Hematopoietic multipotent progenitor cell (in vitro differentiated cells): ENCODE data around the gene CD68. TPM values are rescaled to one million over a fixed set of nuclear protein-coding genes. Genes with fewer than 3 reads are reported as not detected.
"Not testable (repeated sequence)": the region's sequence is repeated elsewhere in the genome, so short reads cannot be mapped to it uniquely, and the experiment has no call there.

Source experiments
- DNase-seq, 3 donors: peaks; one replicate each; pipeline ENCODE4 v3.0.0-alpha.2; 2011 to 2015; ENCODE audit warnings: low read depth in 2 of 3, low spot score in 2 of 3
- total RNA-seq: library from RNA; depleted of rRNA; stranded (reverse); fragments of >200 nt; gene quantifications from one replicate; pipeline ENCODE4 v1.2.3, GENCODE V29; 2012

The CD68 gene
- total RNA-seq, 1 donor: 16.4 TPM

DNA sequence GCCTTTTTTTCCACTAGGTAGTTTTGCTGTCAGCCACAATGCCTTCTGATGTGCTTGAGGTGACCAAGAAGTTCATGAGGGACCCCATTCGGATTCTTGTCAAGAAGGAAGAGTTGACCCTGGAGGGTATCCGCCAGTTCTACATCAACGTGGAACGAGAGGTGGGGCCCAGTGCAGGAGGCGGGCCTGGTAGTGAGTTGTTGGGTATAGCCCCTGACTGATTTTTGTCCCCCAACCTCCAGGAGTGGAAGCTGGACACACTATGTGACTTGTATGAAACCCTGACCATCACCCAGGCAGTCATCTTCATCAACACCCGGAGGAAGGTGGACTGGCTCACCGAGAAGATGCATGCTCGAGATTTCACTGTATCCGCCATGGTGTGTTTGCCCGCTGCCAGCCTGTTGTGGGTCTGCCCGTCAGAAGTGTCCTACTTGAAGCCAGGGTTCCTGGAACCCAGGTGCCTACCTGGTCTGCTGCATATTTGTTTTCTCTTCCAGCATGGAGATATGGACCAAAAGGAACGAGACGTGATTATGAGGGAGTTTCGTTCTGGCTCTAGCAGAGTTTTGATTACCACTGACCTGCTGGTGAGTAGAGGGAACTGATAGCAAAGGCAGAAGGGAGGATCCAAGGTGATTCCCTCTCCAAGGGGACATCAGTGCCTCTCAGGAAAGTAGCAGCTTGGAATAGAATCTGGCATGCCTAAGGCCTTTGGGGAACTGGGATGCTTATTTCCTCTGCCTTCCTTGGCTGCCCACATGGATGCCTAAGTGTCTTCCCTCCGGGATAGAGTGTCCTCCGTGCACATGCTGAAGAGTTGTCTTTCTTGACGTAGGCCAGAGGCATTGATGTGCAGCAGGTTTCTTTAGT, 1.9 kb upstream of the CD68 start:
- DNase-seq: no peak

GRCh38 chr17:7579834-7580603, 581 bp downstream of the CD68 start:
- DNase-seq: peak in 1 of 3 donors; percentile 43

DNA sequence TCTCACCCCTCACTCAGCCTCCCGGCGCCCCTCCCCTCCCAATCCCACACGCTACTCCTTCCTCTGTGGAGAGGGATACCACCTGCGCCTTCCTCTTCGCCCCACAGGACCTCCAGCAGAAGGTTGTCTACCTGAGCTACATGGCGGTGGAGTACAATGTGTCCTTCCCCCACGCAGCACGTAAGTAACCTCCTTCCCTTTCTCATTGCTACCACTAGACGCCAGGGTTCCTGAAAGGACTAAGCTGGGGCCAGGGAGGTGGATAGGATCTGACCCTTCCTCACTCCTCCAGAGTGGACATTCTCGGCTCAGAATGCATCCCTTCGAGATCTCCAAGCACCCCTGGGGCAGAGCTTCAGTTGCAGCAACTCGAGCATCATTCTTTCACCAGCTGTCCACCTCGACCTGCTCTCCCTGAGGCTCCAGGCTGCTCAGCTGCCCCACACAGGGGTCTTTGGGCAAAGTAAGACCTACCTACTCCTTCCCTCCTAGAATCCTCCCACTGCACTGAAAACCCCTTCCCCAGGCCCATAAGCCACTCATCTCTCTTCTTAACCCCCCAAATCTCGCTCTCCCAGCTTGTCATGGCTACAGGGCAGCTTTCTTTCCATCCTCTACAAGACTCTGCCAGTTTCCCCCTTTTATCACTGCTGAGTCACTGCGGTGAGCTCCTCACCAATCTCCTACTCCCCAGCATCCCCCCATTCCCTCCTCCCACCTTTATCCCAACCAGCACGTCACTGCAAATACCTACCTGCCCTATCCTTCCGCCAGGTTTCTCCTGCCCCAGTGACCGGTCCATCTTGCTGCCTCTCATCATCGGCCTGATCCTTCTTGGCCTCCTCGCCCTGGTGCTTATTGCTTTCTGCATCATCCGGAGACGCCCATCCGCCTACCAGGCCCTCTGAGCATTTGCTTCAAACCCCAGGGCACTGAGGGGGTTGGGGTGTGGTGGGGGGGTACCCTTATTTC, 1.5 kb downstream of the CD68 start:
- no peak for DNase-seq

- no peak for DNase-seq
These were observed 3.2 kb downstream of the CD68 start for GRCh38 chr17:7582396-7583252.

DNA sequence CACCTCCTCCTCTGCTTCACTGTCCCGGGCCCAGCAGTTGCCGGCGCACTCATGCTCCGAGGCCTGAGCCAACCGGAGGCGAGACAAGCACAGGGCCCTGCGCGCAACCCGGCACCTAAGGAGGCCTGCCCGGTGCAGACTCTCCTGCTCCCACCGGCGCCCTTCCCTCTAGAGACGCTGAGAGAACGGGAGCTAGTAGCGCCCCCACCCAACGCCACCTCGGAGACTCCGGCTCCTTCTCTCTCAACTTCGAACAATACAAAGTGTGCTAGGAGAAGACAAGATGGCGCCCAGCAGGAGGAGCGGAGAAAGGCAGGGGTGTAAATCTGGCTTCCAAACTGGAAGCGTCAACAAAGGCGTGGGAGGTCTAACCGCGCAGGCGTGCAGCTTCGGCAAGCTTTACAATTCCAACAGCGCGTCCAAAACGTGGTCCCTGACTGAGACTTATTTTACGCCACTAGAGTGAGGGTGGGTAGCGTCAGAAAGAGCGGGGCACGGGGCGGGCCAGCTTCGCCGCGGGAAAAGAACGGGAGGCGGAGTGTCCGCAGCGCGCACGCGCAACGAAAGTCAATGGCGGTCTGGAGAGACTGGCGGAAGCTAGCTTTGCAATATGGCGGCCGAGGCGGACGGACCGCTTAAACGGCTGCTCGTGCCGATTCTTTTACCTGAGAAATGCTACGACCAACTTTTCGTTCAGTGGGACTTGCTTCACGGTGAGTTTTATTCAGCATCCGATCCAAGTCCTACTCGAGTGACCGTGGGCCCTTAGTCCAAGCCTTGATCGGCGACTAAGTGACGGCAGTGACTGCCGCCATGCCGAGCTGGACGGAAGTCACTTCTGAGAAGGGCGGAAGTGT, 4.0 kb downstream of the CD68 start, which contains the start of gene MPDU1:
TSS of gene MPDU1 (plus strand) at position 600 of the 857 bp plus-strand sequence. CDS start at position 611, 11 bp downstream.
- peak; percentile 90 to 97 (median 95) for DNase-seq

DNA sequence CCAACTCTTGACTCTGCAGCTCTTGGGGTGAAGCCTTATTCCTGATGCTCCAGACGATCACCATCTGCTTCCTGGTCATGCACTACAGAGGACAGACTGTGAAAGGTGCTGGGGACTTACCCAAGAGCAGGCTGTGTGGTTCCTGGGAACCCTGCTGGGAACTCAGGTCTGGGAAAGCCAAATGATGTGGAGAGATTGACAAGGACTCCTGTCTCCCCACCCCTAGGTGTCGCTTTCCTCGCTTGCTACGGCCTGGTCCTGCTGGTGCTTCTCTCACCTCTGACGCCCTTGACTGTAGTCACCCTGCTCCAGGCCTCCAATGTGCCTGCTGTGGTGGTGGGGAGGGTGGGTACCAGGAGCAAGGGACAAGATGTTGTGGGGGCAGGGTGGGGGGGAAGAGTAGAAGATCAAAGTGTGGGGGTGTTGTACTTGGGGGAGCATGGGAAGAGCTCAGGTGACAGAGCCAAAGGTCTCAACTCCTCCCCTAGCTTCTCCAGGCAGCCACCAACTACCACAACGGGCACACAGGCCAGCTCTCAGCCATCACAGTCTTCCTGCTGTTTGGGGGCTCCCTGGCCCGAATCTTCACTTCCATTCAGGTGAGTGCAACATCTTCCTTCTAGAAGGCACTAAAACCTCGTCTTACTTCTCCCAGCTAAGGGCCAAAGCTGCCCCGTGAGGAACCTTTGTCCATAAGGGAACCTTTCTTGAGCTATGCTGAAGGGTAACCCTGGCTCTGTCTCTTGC, 7.4 kb downstream of the CD68 start:
- no peak for DNase-seq

GRCh38 chr17:7587420-7588151, 8.1 kb downstream of the CD68 start:
- no peak for DNase-seq

DNA sequence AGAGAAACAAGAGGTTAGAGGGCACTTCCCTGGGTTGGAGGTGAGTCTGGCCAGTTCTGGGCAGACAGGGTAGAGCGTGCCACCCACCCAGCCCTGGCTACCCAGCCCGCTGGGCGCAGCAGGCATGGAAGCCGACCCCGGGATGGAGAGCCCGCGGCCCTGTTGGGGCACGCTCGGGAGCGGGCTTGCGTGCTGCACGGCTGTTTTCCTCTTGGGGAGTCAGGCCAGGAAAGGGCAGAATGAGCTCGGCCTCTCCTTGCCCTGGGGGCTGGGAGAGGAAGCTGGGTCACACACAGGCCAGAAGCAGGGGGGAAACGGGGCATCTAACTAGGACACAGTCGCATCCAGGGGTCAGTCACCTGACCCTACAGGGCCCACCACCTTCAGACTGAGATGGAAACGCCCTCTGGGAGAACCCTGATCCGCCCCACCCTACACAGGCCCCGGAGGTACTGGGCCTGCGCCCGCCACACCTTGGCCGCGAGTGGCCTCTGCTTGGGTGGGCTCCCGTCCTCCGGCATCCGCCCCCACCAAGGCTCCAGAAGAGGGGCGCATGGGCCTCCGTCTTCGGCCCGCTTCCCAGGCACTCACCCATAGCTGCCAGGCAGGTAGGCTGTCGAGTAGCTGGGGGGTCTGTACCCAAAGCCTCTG, 9.2 kb downstream of the CD68 start:
- DNase-seq: no peak

DNA sequence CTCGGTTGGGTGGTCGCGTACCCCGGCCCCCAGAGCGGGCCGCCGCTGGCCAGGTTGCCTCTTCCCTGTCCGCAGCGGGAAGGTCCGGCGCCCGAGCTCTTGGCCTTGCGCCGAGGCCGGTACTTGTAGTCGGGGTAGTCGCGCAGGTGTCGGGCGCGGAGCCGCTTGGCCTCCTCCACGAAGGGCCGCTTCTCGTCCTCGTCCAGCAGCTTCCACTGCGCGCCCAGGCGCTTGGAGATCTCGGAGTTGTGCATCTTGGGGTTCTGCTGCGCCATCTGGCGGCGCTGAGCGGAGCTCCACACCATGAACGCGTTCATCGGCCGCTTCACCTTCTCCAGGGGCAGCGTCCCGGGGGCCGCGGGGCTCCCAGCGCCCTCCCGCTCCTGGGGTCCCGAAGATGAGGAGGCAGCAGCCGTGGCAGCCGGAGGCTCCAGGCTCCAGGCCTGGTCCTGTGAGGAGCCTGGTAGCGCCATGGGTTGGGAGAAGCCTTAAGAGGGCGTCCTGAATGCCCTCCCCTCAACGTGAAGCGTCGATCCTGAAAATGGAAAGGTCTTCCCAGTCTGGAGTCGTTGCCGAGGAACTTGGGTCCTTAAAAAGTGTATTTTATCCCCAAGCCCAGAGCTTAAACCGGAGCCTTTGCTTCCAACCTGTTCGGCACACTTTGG, 9.9 kb downstream of the CD68 start:
- peak in 2 of 3 donors; percentile 81 to 83 for DNase-seq

- no peak for DNase-seq
These were observed 10.7 kb downstream of the CD68 start, which contains the start of gene SOX15 for GRCh38 chr17:7589891-7590691. Gene SOX15 (minus strand): TSS chr17:7590094. CDS start chr17:7589676, 418 bp downstream.

GRCh38 chr17:7590743-7591142, 11.3 kb downstream of the CD68 start:
- DNase-seq: no peak

DNA sequence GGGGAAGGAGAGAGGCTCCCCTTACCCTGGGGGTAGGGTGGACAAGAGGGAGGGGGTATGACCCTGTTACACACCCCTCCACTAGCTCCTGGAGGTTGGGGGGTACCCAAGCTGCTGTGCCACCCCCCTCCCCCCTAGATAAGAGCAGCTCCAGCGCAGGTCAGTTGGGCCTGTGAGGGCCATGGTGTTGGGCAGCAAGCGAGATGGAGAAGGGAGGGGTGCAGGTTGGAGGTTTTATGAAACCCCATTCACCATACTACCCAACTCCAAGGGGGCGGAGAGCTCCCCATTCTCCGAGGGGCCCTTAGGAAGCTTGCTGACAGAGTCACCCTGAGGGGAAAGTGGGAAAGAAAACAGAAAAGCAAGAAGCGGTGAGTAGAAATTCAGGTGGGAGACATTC, 12.2 kb downstream of the CD68 start:
- no peak for DNase-seq

GRCh38 chr17:7592422-7593021, 13.1 kb downstream of the CD68 start:
- no peak for DNase-seq

- DNase-seq: no peak
These were observed 13.9 kb downstream of the CD68 start for GRCh38 chr17:7593296-7593695.

DNA sequence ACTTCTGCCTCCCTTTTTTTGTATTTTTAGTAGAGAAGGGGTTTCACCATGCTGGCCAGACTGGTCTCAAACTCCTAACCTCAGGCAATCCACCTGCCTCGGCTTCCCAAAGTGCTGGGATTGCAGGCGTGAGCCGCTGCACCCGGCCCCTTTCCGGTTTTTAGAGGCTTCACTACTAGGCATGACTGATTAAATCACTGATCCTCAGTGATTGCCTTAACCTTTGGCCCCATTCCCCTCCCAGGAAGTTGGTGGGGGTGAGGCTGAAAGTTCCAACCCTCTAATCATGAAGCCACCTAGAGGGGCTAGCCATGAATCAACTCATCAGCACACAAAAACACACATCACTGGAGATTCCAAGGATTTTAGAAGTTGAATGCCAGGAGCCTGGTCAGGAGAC, 18.1 kb downstream of the CD68 start:
- not testable (repeated sequence) for DNase-seq
